Sigmoid colon (tissue), 7 donors: Measurements from ENCODE around the gene CHCHD5. TPM values are rescaled to one million over a fixed set of nuclear protein-coding genes. Genes with fewer than 3 reads are reported as not detected.

Experiments used
- DNase-seq: peaks from one replicate; pipeline ENCODE4 v3.0.0-alpha.2; 2019
- H3K27ac ChIP-seq, 4 donors: fragments of 200-600 bp; sonication (generic); one replicate each; pipeline ENCODE4 v1.5.1; 2016 to 2019; ENCODE audit warnings: mild to moderate bottlenecking in 1 of 4
- H3K27me3 ChIP-seq, 3 donors: fragments of 200-600 bp; sonication (generic); one replicate each; pipeline ENCODE4 v1.5.1; 2019; ENCODE audit warnings: mild to moderate bottlenecking in 1 of 3
- H3K36me3 ChIP-seq, 4 donors: fragments of 200-600 bp; sonication (generic); one replicate each; pipeline ENCODE4 v1.5.1; 2016 to 2019
- H3K4me1 ChIP-seq, 4 donors: fragments of 200-600 bp; sonication (generic); one replicate each; pipeline ENCODE4 v1.5.1; 2017 to 2019
- H3K4me3 ChIP-seq, 4 donors: fragments of 200-600 bp; sonication (generic); one replicate each; pipeline ENCODE4 v1.5.1; 2017 to 2019; ENCODE audit warnings: mild to moderate bottlenecking in 2 of 4, moderate library complexity in 1 of 4
- H3K9me3 ChIP-seq, 4 donors: fragments of 200-600 bp in 3 of 4; sonication (generic) in 3 of 4; one replicate each; pipeline versions ENCODE4 v1.5.1 to v1.6.1; 2013 to 2019
- EP300 ChIP-seq, 4 donors: sonication (generic); formaldehyde crosslinking; IDR thresholded peaks; one replicate each; pipeline ENCODE4 v1.6.1; 2017; ENCODE audit warnings: antibody characterized with exemption in 4 of 4
- POLR2A ChIP-seq, 2 donors: fragments of 450-650 bp; IDR thresholded peaks; one replicate each; pipeline ENCODE4 v1.6.1; 2016; ENCODE audit warnings: antibody characterized with exemption in 2 of 2, mild to moderate bottlenecking in 2 of 2, moderate library complexity in 2 of 2
- POLR2AphosphoS5 ChIP-seq, 4 donors: sonication (generic); formaldehyde crosslinking; IDR thresholded peaks; one replicate each; pipeline ENCODE4 v1.6.1; 2017; ENCODE audit warnings: antibody characterized with exemption in 4 of 4
- WGBS, 2 donors: extraction: QIAGEN DNeasy Blood & Tissue Kit; methylation state at CpG; one replicate each; pipeline ENCODE4 v1.1.7; 2013; 5-methylcytosine and 5-hydroxymethylcytosine counted together
- intact Hi-C: fragments of 100-400 bp; cut with DNase I; formaldehyde crosslinking; loops from one replicate; pipeline ENCODE4 v1.15.1; 2023
- polyA plus RNA-seq, 3 donors: library from polyadenylated mRNA; stranded (reverse); fragments of 200-250 nt; gene quantifications; one replicate each; pipeline ENCODE4 v1.2.3, GENCODE V29; 2013
- total RNA-seq, 4 donors: library from RNA; depleted of rRNA; stranded (reverse); fragments of >200 nt; gene quantifications; one replicate each; pipeline ENCODE4 v1.1.0, GENCODE V29; 2016
- TF ChIP-seq, protein P1 (sequence below), 4 experiments: fragments of 450-650 bp in 3 of 4; fragments of 200-600 bp in 1 of 4; IDR thresholded peaks; one replicate each; pipeline ENCODE4 v1.5.1; 2016 to 2019; ENCODE audit warnings: antibody characterized with exemption in 4 of 4, mild to moderate bottlenecking in 3 of 4, moderate library complexity in 2 of 4
- donor health status: healthy with polysubstance abuse.
- donor health status: Bipolar disorder and iron deficiency.
- donor health status: healthy.

CHCHD5 gene
- total and polyA plus RNA-seq, 7 donors, result 13.8 to 62.5 (median 36.4) TPM

DNA sequence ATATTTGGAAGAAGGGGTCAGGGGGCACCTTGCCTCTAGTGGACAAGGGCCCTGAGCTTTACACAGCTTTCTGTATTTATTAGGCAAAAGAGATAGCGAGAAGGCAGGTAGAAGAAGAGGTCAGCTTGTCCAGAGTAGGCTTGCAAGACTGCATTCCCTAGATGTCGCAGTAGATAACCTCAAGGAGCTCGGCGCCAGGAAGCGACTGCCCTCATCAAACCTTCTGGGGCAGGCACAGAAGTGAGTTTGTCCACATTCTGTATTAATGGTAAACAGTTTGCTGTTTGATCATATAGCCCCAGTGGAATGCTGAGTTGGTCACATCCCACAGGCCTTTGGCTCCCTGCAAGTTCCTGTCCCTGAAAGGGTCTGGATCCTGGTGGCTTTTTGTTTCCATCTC lies 7.0 kb downstream of the CHCHD5 start:
- WGBS, 2 donors, result 91 to 93% methylated on average over 5 of the region's 5 CpGs
- intact Hi-C loops, result no loop called here
- H3K36me3 ChIP-seq, result peaks cover 0 to 30% (median 0%) of the 10 kb centered on the region in 4 donors

DNA sequence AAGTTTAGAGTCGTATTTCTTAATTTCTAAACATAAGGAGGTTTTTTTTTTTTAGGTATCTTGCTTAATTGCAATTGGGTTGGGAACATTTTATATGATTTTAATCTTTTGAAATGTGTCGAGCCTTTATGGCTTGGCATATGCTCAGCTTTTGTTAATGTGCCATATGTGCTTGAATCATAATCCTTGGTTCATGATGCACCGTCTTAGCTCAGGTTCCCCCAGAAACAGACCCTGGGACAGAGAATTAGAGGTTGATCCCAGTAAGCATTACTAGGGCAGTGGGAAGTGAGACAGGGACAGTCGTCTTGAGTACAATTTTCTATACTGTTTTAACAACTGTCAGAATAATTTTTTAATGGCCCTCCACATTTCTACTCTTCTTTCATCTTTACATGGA lies 9.3 kb downstream of the CHCHD5 start:
- peaks cover 0 to 13% (median 0%) of the 10 kb centered on the region in 4 donors for H3K36me3 ChIP-seq

More for the DNA sequence above, 7.0 kb downstream of the CHCHD5 start:
- Histone ChIP-seq H3K27me3 (no peaks in the 10 kb centered on the region), H3K27ac (no peak overlapping the region), H3K4me3 (no peak overlapping the region), H3K9me3 (no peaks in the 10 kb centered on the region), H3K4me1 (no peaks in the 10 kb centered on the region)
- DNase-seq, result no peak
- TF ChIP-seq POLR2A (IDR thresholded peaks at IDR 0.05) (no peak), EP300 (IDR thresholded peaks at IDR 0.05) (no peak), POLR2AphosphoS5 (IDR thresholded peaks at IDR 0.05) (no peak)
- TF ChIP-seq, protein P1, sequence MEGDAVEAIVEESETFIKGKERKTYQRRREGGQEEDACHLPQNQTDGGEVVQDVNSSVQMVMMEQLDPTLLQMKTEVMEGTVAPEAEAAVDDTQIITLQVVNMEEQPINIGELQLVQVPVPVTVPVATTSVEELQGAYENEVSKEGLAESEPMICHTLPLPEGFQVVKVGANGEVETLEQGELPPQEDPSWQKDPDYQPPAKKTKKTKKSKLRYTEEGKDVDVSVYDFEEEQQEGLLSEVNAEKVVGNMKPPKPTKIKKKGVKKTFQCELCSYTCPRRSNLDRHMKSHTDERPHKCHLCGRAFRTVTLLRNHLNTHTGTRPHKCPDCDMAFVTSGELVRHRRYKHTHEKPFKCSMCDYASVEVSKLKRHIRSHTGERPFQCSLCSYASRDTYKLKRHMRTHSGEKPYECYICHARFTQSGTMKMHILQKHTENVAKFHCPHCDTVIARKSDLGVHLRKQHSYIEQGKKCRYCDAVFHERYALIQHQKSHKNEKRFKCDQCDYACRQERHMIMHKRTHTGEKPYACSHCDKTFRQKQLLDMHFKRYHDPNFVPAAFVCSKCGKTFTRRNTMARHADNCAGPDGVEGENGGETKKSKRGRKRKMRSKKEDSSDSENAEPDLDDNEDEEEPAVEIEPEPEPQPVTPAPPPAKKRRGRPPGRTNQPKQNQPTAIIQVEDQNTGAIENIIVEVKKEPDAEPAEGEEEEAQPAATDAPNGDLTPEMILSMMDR (IDR thresholded peaks at IDR 0.05), result no peak

DNA sequence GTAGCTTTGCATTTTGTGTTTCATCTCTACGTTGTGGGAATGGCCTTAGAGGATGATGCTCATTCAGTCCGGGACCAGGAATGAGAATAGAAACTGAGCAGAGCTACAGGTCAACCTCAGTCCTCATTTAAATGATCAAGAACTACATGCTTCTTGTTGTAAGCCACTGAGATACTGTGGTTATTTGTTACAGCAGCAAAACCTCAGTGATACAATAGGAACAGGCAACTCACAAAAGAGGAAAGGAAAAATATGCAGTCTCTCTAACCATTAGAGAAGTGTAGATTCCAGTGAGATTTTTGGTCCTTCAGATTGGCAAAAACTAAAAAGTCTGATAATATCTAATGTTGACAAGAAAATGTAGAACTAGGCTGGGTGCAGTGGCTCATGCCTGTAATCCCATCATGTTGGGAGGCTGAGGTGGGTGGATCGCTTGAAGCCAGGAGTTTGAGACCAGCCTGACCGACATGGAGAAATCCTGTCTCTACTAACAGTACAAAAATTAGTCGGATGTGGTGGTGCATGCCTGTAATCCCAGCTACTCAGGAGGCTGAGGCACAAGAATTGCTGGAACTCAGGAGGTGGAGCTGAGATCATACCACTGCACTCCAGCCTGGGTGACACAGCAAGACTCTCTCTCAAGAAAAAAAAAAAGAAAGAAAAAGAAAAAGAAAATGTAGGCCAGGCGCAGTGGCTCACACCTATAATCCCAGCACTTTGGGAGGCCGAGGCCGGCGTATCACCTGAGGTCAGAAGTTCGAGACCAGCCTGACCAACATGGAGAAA lies 13.3 kb downstream of the CHCHD5 start:
- Histone ChIP-seq H3K27me3 (no peaks in the 10 kb centered on the region), H3K9me3 (no peaks in the 10 kb centered on the region), H3K4me3 (no peak overlapping the region), H3K27ac (no peak overlapping the region), H3K4me1 (peaks cover 0 to 11% (median 7%) of the 10 kb centered on the region in 4 donors), H3K36me3 (peaks cover 0 to 9% (median 0%) of the 10 kb centered on the region in 4 donors)
- peak; percentile 24 for DNase-seq
- intact Hi-C loops, result no loop called here
- WGBS, 2 donors, result 97 to 98% methylated on average over 10 of the region's 10 CpGs
- TF ChIP-seq POLR2AphosphoS5 (IDR thresholded peaks at IDR 0.05) (no peak), EP300 (IDR thresholded peaks at IDR 0.05) (no peak)
- TF ChIP-seq, protein P1 (IDR thresholded peaks at IDR 0.05), result no peak

More for the DNA sequence above, 9.3 kb downstream of the CHCHD5 start:
- Histone ChIP-seq H3K9me3 (no peaks in the 10 kb centered on the region), H3K27ac (no peak overlapping the region), H3K4me3 (no peak overlapping the region), H3K4me1 (no peaks in the 10 kb centered on the region), H3K27me3 (no peaks in the 10 kb centered on the region)
- TF ChIP-seq, protein P1 (IDR thresholded peaks at IDR 0.05), result no peak
- TF ChIP-seq POLR2A (IDR thresholded peaks at IDR 0.05) (no peak), EP300 (IDR thresholded peaks at IDR 0.05) (no peak), POLR2AphosphoS5 (IDR thresholded peaks at IDR 0.05) (no peak)
- intact Hi-C loops, result no loop called here
- WGBS, 2 donors, result 76 to 88% methylated on average over 4 of the region's 4 CpGs
- DNase-seq, result no peak

DNA sequence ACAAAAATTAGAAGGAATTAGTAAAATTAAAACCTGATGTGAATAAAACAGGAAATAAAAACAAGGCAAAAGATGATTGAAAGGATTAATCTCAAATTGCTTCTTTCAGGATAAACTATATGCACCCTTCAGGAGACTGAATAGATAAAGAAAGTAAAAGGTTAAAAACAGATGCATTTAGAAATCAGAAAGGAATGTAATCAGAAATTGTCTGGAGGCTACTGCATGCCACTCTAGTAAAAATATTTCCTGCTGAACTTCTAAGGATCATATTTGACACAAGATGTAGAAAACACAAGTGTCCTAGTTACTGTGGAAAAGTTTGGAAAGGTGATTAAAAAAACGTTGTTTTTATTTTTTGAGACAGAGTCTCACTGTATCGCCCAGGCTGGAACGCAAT lies 16.2 kb downstream of the CHCHD5 start:
- intact Hi-C loops, result loop anchor here (1.0 kb wide), 1 partner anchor 126 kb away; no protein-coding TSS in a partner anchor
- no peak overlapping the region for H3K27ac ChIP-seq
- 84 to 85% methylated on average over 3 of the region's 3 CpGs for WGBS, 2 donors
- H3K36me3 ChIP-seq, result no peaks in the 10 kb centered on the region
- no peaks in the 10 kb centered on the region for H3K9me3 ChIP-seq
- peaks cover 0 to 11% (median 7%) of the 10 kb centered on the region in 4 donors for H3K4me1 ChIP-seq
- TF ChIP-seq EP300 (IDR thresholded peaks at IDR 0.05) (no peak), POLR2AphosphoS5 (IDR thresholded peaks at IDR 0.05) (no peak), POLR2A (IDR thresholded peaks at IDR 0.05) (no peak)
- TF ChIP-seq, protein P1 (IDR thresholded peaks at IDR 0.05), result no peak
- no peak overlapping the region for H3K4me3 ChIP-seq
- no peaks in the 10 kb centered on the region for H3K27me3 ChIP-seq
- DNase-seq, result no peak
